ENCODE results near the gene SLC22A1. TPM values are rescaled to one million over a fixed set of nuclear protein-coding genes. Genes with fewer than 3 reads are reported as not detected.

Gene SLC22A1
- total RNA-seq, 1 donor: 0.72 TPM

DNA sequence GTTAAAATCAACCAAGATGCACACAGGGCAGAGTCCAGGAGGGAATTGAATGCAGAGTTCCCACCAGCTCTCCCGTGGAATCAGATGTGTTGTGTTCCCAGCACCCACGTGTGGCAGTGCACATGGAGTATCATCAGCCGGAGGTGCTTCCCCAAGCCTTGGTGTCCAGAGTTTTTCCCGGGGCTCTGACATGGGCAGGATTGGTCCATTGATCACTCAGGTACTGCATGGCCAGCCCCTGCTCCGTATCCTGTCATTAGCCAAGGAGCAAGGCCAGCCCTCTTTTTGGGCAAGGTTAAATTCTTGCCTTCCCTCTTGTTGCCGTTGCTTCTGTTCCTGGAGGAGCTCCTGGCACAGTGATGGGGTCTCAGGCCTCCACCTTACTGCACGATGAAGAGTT, 28.6 kb upstream of the SLC22A1 start:
- Histone ChIP-seq H2AFZ (ENCODE audit: low read length) (no peak overlapping the region), H3K4me2 (ENCODE audit: insufficient read depth, low read length) (no peak overlapping the region), H4K20me1 (ENCODE audit: insufficient read depth, low read length) (peaks cover 5% of the 10 kb centered on the region), H3K9me3 (ENCODE audit: low read depth, low read length) (no peaks in the 10 kb centered on the region), H3K4me1 (ENCODE audit: insufficient read depth, low read length) (peaks cover 7% of the 10 kb centered on the region), H3K36me3 (ENCODE audit: insufficient read depth, low read length) (peaks cover 58% of the 10 kb centered on the region), H3K27me3 (ENCODE audit: insufficient read depth, low read length) (no peaks in the 10 kb centered on the region), H3K79me2 (ENCODE audit: insufficient read depth, low read length) (peaks cover 2% of the 10 kb centered on the region), H3K4me3 (ENCODE audit: insufficient read depth, low read length) (no peak overlapping the region), H3K27ac (ENCODE audit: low read depth, low read length) (no peak overlapping the region)
- TF ChIP-seq, protein P1, sequence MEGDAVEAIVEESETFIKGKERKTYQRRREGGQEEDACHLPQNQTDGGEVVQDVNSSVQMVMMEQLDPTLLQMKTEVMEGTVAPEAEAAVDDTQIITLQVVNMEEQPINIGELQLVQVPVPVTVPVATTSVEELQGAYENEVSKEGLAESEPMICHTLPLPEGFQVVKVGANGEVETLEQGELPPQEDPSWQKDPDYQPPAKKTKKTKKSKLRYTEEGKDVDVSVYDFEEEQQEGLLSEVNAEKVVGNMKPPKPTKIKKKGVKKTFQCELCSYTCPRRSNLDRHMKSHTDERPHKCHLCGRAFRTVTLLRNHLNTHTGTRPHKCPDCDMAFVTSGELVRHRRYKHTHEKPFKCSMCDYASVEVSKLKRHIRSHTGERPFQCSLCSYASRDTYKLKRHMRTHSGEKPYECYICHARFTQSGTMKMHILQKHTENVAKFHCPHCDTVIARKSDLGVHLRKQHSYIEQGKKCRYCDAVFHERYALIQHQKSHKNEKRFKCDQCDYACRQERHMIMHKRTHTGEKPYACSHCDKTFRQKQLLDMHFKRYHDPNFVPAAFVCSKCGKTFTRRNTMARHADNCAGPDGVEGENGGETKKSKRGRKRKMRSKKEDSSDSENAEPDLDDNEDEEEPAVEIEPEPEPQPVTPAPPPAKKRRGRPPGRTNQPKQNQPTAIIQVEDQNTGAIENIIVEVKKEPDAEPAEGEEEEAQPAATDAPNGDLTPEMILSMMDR (IDR thresholded peaks at IDR 0.05; ENCODE audit: extremely low read depth, low read depth, low read length): no peak
- DNase-seq (ENCODE audit: insufficient read length, low spot score, missing footprints): no peak

DNA sequence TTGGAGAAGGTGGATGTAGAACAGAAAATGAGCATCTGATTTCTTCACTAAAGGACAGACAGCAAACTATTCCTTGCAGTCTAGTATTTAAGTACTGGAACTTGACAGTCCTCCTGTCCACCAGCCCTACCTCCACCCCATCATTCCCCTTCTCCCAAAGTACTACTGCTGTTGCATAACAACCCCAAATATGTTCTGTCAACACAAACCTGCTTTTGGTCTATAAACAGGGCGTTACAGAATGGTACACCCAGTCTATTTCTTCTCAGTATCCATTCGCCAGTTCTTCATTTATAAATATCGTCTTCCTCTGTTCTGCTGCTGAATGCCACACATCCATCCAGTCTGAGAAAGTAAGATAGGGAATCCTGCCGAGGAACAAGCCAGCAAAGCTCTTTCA, 27.7 kb upstream of the SLC22A1 start:
- H3K36me3 ChIP-seq (ENCODE audit: insufficient read depth, low read length): peaks cover 59% of the 10 kb centered on the region

DNA sequence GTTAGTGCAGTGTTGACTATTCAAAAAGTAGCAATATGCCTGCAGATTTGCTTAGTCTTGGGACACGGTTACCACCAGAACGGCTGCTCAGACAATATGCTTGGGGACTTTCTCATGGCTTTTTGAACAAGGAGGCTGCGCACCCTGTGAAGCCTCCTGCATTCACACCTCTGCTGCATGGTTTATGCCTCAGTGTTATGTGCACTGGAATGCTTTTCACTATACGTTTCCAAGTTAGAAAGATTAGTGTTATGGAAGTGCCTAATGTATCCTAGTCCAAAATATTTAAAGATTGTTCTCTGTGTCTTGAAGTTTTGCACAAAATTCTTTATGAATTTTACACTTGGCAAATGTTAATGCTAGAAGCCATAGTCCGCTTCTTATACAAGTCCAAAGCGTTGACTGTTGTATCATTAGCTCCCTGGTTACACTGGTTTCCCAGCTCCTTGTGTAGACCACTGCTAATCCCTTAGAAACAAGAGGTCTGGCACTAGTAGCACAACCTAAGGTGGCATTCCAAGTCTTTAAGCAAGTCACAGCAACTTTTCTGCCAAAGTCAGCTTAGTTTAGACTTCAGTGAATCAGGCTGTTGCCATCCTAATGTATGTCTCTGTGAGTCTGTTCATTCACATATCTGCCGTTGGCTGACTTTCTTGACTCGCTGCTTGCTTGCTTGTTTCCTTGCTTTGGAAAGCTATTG, 26.3 kb upstream of the SLC22A1 start:
- no peaks in the 10 kb centered on the region for H3K27me3 ChIP-seq (ENCODE audit: insufficient read depth, low read length)
- H2AFZ ChIP-seq (ENCODE audit: low read length): no peak overlapping the region
- no peak overlapping the region for H3K27ac ChIP-seq (ENCODE audit: low read depth, low read length)
- H3K4me1 ChIP-seq (ENCODE audit: insufficient read depth, low read length): no peaks in the 10 kb centered on the region
- H3K4me2 ChIP-seq (ENCODE audit: insufficient read depth, low read length): no peak overlapping the region
- H4K20me1 ChIP-seq (ENCODE audit: insufficient read depth, low read length): peaks cover 5% of the 10 kb centered on the region
- H3K9me3 ChIP-seq (ENCODE audit: low read depth, low read length): no peaks in the 10 kb centered on the region
- H3K36me3 ChIP-seq (ENCODE audit: insufficient read depth, low read length): peaks cover 46% of the 10 kb centered on the region
- DNase-seq (ENCODE audit: insufficient read length, low spot score, missing footprints): no peak
- H3K4me3 ChIP-seq (ENCODE audit: insufficient read depth, low read length): no peak overlapping the region
- peaks cover 2% of the 10 kb centered on the region for H3K79me2 ChIP-seq (ENCODE audit: insufficient read depth, low read length)
- TF ChIP-seq, protein P1 (IDR thresholded peaks at IDR 0.05; ENCODE audit: extremely low read depth, low read depth, low read length): no peak

More for the DNA sequence above, 27.7 kb upstream of the SLC22A1 start:
- no peak for DNase-seq (ENCODE audit: insufficient read length, low spot score, missing footprints)
- no peaks in the 10 kb centered on the region for H3K9me3 ChIP-seq (ENCODE audit: low read depth, low read length)
- H2AFZ ChIP-seq (ENCODE audit: low read length): no peak overlapping the region
- TF ChIP-seq, protein P1 (IDR thresholded peaks at IDR 0.05; ENCODE audit: extremely low read depth, low read depth, low read length): no peak
- no peak overlapping the region for H3K4me3 ChIP-seq (ENCODE audit: insufficient read depth, low read length)
- peaks cover 5% of the 10 kb centered on the region for H4K20me1 ChIP-seq (ENCODE audit: insufficient read depth, low read length)
- H3K27ac ChIP-seq (ENCODE audit: low read depth, low read length): no peak overlapping the region
- peaks cover 2% of the 10 kb centered on the region for H3K79me2 ChIP-seq (ENCODE audit: insufficient read depth, low read length)
- no peak overlapping the region for H3K4me2 ChIP-seq (ENCODE audit: insufficient read depth, low read length)
- no peaks in the 10 kb centered on the region for H3K27me3 ChIP-seq (ENCODE audit: insufficient read depth, low read length)
- H3K4me1 ChIP-seq (ENCODE audit: insufficient read depth, low read length): peaks cover 4% of the 10 kb centered on the region

DNA sequence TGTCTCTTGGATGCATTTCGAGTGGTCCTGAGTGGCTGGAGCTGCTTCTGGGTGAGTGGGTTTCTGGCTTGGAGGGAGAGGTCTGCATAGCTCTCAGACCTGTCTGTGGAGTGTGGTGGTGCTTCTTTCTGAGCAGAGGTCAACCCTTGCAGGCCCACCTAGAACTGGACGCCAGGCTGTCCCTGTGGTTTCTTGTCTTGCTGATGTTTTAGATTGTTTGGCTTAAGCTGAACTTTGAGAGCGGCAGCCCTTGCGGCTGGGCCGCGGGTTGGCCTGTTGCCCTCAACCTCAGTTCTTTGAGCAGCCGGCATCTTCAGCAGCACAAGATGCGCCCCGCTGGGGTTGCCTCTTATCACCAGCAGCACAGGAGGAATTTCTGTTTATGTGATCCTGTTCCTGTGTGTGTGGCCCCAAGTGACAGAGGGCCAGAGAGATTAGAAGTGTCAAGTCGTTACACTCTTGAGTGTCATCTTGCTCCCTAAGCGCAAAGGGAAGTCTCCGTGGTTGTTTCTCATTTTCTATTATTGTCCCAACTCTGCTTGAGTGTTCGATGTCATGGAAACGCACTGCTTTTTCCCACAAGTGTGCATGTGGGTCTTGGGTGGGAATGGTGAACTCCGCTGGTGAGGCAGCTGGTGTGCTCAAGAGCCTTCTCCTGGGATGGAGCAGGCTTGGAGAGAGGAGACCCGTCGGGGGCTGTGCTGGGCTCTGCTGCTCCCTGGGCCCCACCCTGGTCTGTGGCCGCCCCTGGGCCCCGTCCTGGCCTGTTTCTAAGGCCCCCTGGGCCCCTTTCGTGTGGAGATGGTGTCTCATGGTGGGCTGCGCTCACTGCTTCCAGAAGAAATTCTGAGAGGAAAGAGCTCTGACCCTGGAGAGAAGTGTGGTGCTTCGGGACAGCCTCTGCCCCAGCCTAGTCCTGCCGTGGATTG, 20.1 kb upstream of the SLC22A1 start:
- peak; percentile 77 for DNase-seq (ENCODE audit: insufficient read length, low spot score, missing footprints)
- Histone ChIP-seq H3K36me3 (ENCODE audit: insufficient read depth, low read length) (peaks cover 35% of the 10 kb centered on the region), H3K27me3 (ENCODE audit: insufficient read depth, low read length) (no peaks in the 10 kb centered on the region), H3K9me3 (ENCODE audit: low read depth, low read length) (no peaks in the 10 kb centered on the region), H3K4me3 (ENCODE audit: insufficient read depth, low read length) (no peak overlapping the region), H3K27ac (ENCODE audit: low read depth, low read length) (no peak overlapping the region), H4K20me1 (ENCODE audit: insufficient read depth, low read length) (peaks cover 8% of the 10 kb centered on the region), H3K79me2 (ENCODE audit: insufficient read depth, low read length) (peaks cover 7% of the 10 kb centered on the region), H3K4me1 (ENCODE audit: insufficient read depth, low read length) (peaks cover 6% of the 10 kb centered on the region), H3K4me2 (ENCODE audit: insufficient read depth, low read length) (no peak overlapping the region), H2AFZ (ENCODE audit: low read length) (no peak overlapping the region)
- TF ChIP-seq, protein P1 (IDR thresholded peaks at IDR 0.05; ENCODE audit: extremely low read depth, low read depth, low read length): no peak
